HG03066 (cell line): ENCODE results near the gene SEC16A.

Experiments
- ATAC-seq: cut with Tn5 transposase; IDR thresholded peaks from one replicate; pipeline ENCODE4 v1.9.1; 2021; ENCODE audit warnings: low read depth; ENCODE audit not compliant: unreplicated experiment

Gene SEC16A

GRCh38 chr9:136505406-136506403 lies 22.9 kb upstream of the SEC16A start:
- no peak for ATAC-seq

DNA sequence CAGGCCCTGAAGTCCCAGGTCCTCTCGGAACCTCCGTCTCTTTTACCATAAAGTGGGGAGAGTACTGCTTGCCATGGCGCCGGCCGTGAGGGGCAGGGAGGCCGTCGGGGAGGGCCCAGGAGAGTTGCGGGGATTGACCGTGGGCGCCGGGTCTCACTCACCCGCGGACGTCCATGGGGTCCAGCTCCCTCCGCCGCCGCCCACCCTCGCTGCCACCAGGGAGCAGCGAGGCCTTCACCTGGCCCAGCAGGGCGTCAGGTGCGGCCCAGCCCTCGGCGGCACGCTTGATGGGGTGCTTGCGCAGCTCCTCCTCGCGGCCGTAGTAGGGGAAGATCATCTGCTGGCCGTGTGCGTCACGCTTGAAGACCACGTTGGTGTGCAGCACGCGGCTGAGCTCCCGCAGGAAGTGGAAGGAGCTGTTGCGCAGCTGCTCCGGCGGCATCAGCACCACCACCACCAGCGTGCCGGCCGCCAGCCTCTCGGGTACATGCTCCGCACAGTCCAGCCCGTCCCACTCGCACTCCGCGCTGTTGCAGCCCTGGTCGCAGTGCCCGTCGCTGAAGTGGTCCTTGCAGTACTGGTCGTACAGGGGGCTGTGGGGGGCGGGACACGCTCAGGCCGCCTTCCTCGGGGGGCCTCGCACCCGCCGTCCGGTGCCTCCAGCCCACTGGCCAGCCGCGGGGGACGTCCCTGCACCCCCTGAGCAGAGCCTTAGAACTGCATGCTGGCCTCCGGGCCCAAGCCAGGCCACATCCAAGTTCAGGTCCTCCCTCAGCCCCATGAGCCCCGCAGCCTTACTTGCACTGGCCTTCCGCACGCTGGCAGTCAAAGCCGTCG lies 21.9 kb upstream of the SEC16A start:
- ATAC-seq, result no peak

DNA sequence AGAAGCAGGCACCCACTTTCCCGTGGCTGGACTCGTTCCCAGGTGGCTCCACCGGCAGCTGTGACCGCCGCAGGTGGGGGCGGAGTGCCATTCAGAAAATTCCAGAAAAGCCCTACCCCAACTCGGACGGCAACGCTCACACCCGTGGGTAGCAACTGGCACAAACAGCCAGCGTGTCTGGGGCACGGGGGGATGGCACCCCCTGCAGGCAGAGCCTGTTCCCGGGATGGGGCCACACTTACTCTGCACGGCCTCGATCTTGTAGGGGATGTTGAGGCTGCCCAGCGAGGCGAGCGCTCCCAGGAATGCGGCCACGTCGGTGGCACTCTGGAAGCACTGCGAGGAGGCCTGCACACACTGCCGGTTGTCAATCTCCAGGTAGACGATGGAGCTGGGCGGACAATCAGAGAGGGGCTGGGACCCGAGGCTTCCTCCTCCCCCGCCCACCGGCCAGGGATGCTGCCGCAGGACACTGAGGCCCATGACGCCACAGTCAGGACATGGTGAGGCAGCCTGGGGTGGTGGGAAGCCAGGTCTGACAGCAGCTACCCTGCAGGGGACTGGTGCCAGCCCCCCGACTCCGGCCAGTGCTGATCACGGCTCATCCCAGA lies 20.2 kb upstream of the SEC16A start:
- no peak for ATAC-seq

GRCh38 chr9:136502196-136502595 lies 19.4 kb upstream of the SEC16A start:
- ATAC-seq, result no peak

DNA sequence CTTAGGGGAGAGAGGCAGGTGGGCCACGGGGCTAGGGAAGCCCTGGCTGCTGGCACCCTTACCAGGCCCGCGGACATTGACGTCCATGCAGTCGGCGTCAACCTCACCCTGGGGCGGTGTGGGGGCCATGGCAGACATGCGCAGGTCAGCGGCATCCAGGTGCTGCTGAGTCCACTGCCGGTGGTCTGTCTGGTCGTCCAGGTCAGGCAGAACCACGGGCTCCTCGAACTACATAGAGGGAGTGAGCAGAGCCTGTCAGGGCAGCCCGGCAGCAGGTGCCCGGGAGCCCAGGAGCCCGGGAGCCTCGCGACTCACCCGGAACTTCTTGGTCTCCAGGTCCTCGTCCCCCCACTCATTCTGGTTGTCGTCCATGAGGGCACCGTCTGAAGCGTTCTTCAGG lies 18.8 kb upstream of the SEC16A start:
- no peak for ATAC-seq

DNA sequence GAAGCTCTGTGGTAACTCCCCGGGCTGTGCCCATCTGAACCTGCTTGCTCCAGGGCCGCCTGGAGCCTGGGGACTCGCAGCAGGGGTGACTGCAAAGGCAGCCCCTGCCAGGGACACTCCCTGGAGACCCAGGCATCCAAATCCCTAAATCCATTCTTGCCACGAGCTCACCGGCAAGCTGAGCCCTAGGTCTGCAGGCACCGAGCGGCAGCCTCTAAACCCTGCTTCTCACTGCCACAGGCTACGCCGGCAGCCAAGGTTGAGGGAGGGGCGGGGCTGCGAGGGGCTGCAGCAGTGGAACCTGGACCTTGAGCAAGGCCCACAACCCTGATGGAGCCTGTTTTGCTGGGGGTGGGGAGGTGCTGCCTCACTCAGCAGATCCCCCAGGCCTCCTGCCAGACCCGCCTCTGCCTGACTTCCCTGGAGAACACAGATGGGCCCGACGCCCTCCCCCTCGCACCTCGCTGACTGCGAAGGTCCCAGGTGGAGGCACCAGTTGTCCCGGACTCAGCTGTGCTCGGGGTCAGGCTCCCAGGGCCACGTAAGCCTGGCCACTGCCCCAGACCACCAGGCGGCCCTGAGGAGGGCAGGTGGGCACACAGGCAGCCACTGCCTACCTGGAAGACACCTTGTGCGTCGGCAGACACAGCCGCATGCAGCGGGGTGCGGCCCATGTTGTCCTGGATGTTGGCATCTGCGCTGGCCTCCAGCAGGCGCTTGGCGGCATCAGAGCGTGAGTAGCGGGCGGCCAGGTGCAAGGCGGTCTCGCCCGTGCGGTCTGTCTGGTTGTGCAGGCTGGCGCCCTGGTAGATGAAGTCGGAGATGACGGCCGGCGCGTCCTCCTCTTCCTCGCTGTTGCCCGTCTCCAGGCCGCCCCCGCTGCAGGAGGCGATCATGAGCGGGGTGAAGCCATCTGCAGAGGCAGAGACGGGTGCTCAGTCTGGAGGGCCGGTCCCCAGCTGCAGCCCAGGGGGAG lies 17.4 kb upstream of the SEC16A start:
- ATAC-seq, result no peak

DNA sequence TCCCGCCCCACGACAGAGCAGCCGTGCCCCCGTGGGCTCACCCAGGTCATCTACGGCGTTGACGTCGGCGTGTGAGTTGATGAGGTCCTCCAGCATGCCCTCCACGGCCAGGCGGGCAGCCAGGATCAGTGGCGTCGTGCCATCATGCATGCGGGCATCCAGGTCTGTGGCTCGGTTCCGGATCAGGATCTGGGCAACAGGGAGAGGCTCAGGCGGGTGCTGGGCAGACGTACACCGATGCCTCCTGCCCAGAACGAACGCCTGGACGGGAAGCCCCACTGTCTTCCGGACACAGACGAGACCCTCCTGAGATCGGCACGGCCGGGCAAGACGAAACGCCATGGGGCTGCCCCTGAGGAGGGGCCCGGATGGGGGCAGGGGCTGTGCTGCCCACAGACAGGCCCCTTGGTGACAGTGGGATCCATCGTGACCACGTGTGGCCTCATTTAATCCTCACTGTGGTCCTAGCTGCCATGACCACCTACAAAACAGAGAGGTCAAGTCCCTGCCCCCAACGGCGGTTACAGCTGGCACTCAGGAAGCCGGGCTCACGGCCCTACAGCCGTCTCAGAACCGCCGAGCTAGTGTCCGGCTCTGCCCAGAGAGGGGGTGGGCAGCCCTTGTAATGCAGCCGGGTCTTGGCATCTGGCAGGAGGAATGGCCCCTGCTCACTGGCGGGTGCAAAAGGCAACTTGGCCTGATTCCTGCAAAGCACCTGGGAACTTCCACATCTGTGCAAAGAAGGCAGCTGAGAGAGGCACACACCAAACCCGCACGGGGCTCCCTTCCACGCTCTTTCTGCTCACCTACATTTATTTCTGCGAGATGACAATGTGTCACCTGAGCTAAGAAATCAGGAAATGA lies 16.5 kb upstream of the SEC16A start:
- ATAC-seq, result no peak

DNA sequence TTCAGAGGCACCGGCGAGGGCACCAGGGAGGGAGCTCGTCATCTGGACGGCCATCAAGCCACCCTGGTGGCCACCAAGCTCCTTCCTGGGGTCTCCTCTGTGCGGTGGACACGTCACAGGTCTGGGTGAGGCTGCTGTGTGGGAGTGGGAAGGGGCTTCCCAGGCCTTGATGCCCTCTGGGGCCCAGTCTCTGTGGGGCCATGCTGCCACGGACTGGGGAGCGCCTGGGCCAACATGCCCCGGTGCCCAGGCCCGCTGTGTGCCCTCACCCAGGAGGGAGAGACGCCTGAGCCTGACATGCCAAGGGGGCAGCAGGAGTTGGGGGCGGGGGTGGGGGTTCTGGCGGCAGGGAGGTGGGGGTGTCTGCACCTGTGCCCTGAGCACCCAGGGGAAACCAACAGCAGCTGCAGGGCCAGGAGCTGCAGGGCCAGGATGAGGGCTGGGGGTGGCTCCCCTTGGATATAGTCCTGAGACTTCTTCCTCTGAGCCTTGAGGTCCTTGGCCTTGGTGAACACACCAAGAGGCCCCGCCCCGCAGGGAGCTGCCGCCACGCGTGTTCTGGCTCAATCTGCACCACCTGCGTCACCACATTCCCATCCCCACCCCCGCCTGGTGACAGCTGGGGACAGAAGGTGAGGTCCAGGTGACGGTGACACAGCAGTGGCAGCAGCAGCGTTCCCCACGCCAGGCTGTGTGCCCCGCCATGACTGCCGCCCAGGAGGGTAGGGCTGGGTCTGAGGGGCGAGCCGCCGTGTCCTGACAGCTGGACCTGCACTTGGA lies 15.3 kb upstream of the SEC16A start:
- no peak for ATAC-seq

GRCh38 chr9:136496801-136497620 lies 14.2 kb upstream of the SEC16A start:
- no peak for ATAC-seq

DNA sequence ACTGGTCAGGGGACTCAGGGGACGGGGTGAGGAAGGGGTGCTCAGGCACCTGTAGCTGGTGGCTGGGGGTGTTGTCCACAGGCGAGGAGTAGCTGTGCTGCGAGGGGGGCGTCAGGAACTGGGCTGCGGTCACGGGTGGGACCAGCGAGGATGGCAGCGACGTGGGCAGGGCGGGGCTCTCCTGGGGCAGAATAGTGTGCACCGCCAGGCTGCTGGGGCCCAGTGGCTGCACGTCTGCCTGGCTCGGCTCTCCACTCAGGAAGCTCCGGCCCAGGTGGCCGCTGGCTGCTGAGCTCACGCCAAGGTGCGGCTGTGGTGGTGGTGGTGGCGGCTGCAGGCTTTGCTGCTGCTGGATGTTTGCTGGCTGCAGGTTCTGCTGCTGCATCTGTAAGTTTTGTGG lies 13.3 kb upstream of the SEC16A start:
- no peak for ATAC-seq

DNA sequence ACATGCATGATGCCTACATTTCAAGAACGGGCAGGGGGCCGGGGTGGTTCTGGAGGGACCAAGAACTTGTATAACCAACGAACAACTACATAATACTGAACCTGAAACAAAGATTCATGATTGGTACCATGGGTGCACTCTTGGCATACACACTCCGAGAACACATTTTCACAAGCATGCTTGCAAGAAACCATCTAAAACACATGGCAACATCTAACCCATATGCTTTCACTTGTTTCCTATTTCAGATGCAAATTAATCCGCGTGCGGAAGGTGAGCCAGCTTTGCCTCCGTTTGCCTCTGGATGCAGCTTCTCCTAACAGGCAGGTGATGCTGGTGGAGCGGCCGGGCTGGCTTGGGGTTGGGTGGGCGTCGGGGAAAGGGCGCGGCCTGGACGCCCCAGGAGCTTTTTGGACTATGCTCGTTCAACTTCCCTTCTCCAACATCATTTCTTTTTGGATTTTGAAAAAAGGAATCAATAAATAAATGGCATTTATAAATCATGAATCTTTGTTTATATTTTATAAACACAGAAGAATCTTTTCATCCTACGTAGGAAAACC lies 12.5 kb upstream of the SEC16A start:
- ATAC-seq, result no peak

DNA sequence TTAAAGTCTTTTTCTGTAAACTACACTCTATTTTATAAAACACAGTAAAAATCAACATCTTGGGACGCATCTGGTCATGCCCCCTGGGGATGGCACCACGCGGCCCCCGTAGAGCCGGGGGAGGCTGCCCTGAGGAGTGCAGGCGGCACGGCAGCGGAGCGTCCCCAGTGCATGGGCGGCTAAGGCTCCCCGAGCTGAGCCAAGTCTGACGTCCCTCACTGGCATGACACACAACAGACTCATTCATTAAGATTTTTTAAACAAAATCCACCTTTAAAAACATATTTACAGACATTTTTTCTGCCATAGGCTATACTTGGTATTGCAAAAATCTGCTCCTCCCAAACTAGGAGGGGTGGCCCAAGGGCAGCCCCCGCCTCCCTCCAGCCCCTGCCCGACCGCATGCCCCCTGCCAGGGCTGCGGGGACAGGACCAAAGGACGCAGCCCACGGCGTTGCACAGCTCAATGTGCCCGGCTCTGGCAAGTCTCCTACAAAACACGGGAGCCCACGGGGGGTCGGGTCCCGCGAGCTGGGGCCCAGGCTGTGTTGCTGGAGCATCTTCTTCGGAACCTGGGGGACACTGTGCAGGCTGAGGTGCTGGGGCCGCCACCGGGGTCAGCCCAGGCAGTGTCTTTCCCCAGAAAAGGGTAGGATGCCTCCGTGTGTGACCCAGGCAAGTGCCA lies 11.8 kb upstream of the SEC16A start:
- no peak for ATAC-seq

DNA sequence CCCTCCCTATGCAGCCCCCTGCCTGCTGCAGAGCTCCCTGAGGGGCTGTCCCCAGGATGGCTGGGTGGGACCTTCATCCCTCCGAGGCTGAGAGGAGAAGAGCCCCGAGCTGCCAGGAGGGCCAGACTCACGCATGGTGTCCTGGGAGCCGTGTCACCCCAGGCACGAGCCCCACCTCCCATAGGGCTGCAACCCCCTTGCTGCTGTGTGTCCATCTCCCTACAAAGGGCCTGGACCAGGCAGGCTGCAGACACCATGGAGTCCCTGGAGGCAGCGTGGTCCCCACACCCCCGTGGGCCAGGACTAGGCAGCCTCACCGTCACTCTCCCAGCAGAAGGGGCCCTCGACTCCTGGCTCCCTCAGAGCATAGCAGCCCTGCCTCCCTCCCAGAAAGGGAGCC lies 11.2 kb upstream of the SEC16A start:
- no peak for ATAC-seq

GRCh38 chr9:136493567-136493971 lies 10.7 kb upstream of the SEC16A start:
- ATAC-seq, result no peak

- ATAC-seq, result no peak
Observed at GRCh38 chr9:136492978-136493522, 10.2 kb upstream of the SEC16A start.

DNA sequence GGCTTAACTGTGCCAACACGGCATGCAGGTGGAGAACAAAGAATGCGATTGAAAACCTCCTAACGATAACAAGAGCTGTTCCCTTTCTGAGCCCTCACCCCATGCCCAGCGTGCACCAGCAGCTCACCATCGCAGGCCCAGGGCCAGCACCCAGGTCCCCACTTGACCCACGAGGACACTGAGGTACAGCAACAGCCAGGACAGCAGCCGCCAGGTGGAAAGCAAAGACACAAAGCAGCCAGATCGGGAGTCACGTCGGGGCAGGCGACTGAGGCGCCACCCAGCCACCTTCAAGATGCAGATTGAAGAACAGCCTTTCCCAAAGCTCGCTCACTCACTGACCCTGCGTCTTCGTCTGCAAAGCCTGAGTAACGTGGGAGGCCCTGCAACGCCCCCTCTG lies 6.9 kb upstream of the SEC16A start:
- no peak for ATAC-seq
